ENCODE data around the gene SNCB. TPM values are rescaled to one million over a fixed set of nuclear protein-coding genes. Genes with fewer than 3 reads are reported as not detected.

The SNCB gene
- total RNA-seq, 1 donor = not detected

- TF ChIP-seq CTCF (IDR thresholded peaks at IDR 0.05; ENCODE audit: insufficient read depth, low read depth, low read length) = no peak
- DNase-seq (ENCODE audit: low read depth) = no peak
- no peak overlapping the region for H3K4me3 ChIP-seq (ENCODE audit: low read depth, low read length)
Observed at GRCh38 chr5:176639981-176640380, 9.6 kb upstream of the SNCB start.

GRCh38 chr5:176639208-176639607 is 8.9 kb upstream of the SNCB start:
- H3K4me3 ChIP-seq (ENCODE audit: low read depth, low read length) = no peak overlapping the region
- no peak for TF ChIP-seq CTCF (IDR thresholded peaks at IDR 0.05; ENCODE audit: insufficient read depth, low read depth, low read length)
- no peak for DNase-seq (ENCODE audit: low read depth)

GRCh38 chr5:176638437-176638836 is 8.1 kb upstream of the SNCB start:
- no peak overlapping the region for H3K4me3 ChIP-seq (ENCODE audit: low read depth, low read length)
- TF ChIP-seq CTCF (IDR thresholded peaks at IDR 0.05; ENCODE audit: insufficient read depth, low read depth, low read length) = no peak
- DNase-seq (ENCODE audit: low read depth) = no peak

- no peak for DNase-seq (ENCODE audit: low read depth)
- H3K4me3 ChIP-seq (ENCODE audit: low read depth, low read length) = no peak overlapping the region
- TF ChIP-seq CTCF (IDR thresholded peaks at IDR 0.05; ENCODE audit: insufficient read depth, low read depth, low read length) = no peak
Observed at GRCh38 chr5:176637556-176637955, 7.2 kb upstream of the SNCB start.

GRCh38 chr5:176636426-176636825 is 6.1 kb upstream of the SNCB start:
- peak; percentile 36 for DNase-seq (ENCODE audit: low read depth)
- H3K4me3 ChIP-seq (ENCODE audit: low read depth, low read length) = no peak overlapping the region
- no peak for TF ChIP-seq CTCF (IDR thresholded peaks at IDR 0.05; ENCODE audit: insufficient read depth, low read depth, low read length)

GRCh38 chr5:176633598-176633997 is 3.3 kb upstream of the SNCB start:
- no peak for TF ChIP-seq CTCF (IDR thresholded peaks at IDR 0.05; ENCODE audit: insufficient read depth, low read depth, low read length)
- no peak for DNase-seq (ENCODE audit: low read depth)
- no peak overlapping the region for H3K4me3 ChIP-seq (ENCODE audit: low read depth, low read length)

GRCh38 chr5:176632745-176633144 is 2.4 kb upstream of the SNCB start:
- no peak for TF ChIP-seq CTCF (IDR thresholded peaks at IDR 0.05; ENCODE audit: insufficient read depth, low read depth, low read length)
- no peak for DNase-seq (ENCODE audit: low read depth)
- no peak overlapping the region for H3K4me3 ChIP-seq (ENCODE audit: low read depth, low read length)
